Stimulated activated CD4-positive, alpha-beta T cell treated with anti-CD3 and anti-CD28 coated beads, Interleukin-2, amount 100 ng/mL, for 4 hours (primary cell): Measurements from ENCODE around the gene C12orf75.
"Not testable (repeated sequence)": the region's sequence is repeated elsewhere in the genome, so short reads cannot be mapped to it uniquely, and the experiment has no call there.

Experiments
- DNase-seq: peaks from one replicate; pipeline ENCODE4 v3.0.0-alpha.2; 2020; ENCODE audit warnings: low read depth

The C12orf75 gene

DNA sequence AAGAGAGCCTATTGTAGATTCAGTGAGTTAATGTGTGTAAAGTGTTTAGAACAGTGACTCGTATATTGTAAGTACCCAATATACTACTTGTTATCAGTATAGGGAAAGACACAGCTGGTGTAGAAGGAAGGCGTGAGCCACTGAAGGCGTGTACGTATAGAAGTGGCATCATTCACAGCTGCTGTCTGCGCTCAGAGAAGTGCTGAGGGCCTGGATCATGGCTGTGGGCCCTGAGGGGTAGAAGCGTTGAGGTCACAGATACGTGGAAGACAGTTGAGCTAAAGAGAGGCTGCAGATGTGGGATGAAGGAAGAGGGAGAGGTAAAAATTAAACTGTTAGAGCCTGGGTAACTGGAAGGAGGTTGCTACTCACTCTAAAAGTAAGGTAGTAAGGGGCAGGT, 5.9 kb downstream of the C12orf75 start:
- no peak for DNase-seq

- DNase-seq, result no peak
These were observed 6.9 kb downstream of the C12orf75 start for GRCh38 chr12:105337391-105337790.

DNA sequence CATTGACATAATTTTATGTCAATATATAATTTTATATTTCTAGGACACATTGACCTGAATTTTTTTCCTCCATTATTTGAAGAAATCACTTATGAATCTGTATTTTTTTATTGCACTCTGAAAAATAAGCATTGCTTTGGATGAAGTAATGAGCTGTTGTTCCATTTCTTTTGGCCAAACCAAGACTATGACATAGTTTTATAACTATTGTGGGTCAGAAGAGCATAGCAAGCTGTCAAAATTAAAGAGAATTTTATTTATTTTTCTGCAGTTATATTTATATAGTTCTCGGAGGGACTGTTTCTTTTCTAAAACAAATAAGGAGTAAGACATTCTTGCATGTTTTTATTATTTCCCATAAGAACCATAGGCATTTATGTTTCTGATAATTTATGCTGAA, 8.5 kb downstream of the C12orf75 start:
- DNase-seq, result no peak

DNA sequence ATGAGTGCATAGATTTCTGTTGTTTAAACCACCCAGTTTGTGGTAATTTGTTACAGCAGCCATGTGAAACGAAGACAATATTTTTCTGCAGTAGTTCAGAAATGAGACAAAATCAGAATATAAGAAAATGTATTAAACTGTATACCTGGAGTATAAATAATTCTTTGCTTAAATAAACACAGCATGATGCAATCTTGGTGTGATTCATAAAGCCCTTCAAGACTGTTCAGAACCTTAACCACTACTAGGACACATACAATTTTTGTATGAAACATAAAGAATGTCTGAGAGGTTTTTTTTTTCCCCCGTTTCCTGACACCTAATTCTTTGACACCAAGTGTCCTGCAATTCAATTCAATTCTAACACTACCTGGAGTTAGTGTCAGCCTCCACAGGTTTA, 10.5 kb downstream of the C12orf75 start:
- DNase-seq, result no peak

DNA sequence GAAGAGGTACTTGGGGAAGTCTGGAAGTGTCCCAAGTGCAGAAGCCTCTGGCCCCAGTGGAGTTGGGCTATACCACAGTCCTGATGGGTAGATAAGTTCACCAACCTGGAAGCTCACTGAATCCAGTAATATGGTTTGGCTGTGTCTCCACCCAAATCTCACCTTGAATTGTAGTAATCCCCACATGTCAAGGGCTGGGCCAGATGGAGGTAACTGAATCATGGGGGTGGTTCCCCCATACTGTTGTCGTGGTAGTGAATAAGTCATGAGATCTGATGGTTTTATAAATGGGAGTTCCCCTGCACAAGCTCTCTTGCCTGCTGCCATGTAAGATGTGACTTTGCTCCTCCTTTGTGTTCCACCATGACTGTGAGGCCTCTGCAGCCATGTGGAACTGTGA, 11.1 kb downstream of the C12orf75 start:
- DNase-seq, result not testable (repeated sequence)

DNA sequence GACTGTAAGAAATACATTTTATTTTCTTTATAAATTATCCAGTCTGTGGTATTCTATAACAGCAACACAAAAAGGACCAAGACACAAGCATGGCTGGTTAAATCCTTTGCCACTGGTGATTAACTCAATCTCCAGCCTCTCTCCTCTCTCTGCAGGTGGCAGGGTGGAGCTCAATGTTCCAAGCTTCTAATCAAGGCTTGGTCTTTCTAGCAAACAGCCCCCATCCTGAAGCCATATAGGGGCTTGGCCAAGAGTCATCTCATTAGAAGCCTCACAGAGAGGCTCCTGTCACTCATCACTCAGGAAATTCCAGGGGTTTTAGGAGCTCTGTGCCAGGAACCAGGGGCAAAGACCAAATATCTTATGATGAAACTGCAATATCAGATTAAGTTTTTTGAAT, 12.0 kb downstream of the C12orf75 start:
- DNase-seq, result no peak

DNA sequence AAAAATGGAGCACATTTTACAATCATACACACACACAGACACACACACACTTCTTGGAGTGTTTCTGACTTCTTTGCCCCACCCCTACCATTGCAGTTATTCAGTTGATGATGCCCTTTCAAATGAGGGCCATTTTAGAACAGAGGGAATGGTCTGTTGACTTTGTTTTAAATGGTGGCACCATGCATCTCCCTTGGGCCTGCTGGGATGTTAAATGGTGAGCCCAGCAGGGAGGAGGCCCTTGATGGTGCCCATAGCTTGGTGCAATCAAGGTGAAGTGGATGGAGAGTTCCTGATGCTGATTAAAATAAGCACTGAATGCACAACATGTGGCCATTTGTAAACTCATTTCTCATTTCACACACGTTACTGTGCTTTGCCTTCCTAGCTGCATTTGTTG, 13.3 kb downstream of the C12orf75 start:
- DNase-seq, result no peak

DNA sequence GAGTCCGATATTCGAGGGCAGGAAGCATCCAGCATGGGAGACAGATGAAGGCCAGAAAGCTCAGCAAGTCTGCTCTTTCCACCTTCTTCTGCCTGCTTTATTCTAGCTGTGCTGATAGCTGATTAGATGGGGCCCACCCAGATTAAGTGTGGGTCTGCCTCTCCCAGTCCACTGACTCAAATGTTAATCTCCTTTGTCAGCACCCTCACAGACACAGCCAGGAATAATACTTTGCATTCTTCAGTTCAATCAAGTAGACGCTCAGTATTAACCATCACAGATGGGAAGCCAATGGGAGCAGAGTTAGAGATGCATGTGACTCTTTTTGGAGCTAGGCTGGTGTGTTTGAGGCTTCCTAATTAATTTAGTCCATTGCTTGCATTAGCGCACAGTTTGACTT, 17.0 kb downstream of the C12orf75 start:
- DNase-seq, result no peak

DNA sequence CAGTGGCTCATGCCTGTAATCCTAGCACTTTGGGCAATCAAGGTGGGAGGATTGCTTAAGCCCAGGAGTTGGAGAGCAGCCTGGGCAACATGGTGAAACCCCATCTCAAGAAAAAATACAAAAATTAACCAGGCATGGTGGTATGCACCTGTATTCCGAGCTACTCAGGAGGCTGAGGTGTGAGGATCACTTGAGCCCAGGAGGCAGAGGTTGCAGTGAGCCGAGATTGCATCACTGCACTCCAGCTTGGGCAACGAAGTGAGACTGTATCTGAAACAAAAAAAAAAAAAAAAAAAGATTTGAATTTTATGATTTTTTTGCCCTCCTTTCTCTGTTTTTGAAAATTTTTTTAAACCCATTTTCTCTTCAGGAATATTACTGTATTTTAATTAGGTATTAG, 17.7 kb downstream of the C12orf75 start:
- no peak for DNase-seq

DNA sequence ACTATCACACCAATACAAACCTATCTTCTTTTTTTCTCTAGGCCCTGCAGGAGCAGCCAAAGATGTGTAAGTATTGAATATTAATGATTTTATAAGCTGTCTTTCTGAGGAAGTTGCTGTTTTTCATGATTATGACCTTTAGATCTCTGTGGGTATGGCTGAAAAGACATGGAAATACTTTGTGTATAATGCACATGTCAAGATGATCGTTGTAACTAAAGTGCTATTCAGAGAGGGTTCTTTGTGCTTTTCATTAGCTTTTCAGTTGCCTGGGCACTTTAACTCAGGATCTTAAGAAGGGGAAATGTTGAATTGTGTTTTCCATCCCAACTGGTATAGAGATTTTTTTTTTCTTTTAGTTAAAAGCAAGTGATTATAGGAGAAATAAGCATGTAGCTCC, 18.1 kb downstream of the C12orf75 start:
- DNase-seq, result no peak

- no peak for DNase-seq
These were observed 18.6 kb downstream of the C12orf75 start for GRCh38 chr12:105349138-105349537.

DNA sequence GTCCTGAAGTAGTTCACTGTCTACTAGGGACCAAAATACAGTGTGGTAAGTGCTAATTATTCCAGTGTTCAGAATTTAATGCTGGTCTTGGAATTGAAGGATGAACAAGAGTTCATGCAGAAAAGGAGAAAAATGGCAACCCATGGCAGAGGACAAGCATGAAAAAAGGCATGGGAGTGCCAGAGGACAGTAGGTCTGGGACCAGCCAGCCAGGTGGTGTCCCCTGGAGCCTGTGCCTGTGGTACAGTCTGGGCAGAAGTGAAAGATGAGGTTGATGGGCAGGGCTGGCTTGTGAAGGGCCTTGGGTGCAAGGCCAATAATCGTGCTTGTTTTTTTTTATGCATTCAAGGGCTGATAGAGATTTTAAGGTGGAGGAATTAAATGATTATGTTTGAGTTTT, 21.0 kb downstream of the C12orf75 start:
- no peak for DNase-seq

DNA sequence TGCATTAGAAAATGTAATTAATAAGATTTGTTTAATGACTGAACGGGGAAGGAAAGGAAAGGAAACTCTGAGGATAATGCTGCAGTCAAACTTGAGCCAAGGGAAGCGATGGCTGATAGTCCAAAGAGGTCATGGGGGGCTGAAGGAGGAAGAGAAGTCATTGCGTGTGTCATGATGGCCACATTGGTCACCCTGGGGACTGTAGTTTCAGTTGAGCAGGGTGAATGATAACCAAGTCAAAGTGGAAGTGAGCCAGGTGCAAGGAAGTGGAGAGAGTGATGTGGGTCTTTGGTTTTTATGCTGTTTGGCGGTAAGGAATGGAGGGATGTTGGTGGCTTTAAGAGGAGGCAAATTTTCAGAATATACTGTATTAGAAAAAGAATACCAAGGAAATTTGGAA, 21.6 kb downstream of the C12orf75 start:
- no peak for DNase-seq

GRCh38 chr12:105352940-105353635, 22.6 kb downstream of the C12orf75 start:
- no peak for DNase-seq

GRCh38 chr12:105355752-105356151, 25.3 kb downstream of the C12orf75 start:
- DNase-seq, result no peak

- DNase-seq, result no peak
These were observed 26.7 kb downstream of the C12orf75 start for GRCh38 chr12:105357162-105357691.

- no peak for DNase-seq
These were observed 28.3 kb downstream of the C12orf75 start for GRCh38 chr12:105358789-105359188.

DNA sequence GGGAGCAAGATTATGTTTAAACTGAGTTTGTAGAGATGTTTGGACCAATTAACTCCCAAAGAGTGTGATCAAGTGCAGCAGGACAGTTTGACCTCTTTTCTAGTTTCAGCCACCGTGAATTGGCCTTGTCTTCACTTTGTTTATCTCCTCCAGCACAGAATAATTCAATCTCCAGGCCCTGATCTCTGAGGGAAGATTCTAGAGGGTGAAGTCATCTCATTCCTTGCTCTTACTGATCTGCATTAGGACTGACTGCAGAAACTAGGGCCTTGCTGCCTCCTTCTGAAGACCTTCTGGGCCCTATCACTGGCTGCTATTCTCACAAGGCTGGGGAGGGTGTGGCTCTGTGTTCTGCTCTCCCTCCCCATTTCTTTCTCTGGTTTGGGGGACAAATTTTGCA, 29.4 kb downstream of the C12orf75 start:
- DNase-seq, result no peak

- DNase-seq, result no peak
These were observed 33.4 kb downstream of the C12orf75 start for GRCh38 chr12:105363890-105364289.

DNA sequence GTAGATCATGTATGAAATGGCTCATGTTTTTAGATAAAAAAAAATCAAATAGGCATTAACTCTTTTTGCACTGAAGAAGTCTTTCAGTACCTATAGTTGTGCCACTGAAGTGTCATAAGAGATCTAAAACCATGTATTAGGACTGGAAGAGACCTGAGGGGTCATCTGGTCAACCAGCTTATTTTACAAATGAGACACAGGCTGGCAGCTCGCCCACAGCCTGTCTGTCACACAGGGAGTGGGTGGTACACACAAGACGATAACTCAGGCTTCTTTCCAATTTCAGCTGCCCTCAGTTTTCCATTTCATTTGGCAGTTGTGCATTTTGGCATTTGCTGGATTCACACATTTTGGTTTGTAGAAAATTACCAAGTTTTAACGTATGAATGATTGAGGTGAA, 34.7 kb downstream of the C12orf75 start:
- no peak for DNase-seq

DNA sequence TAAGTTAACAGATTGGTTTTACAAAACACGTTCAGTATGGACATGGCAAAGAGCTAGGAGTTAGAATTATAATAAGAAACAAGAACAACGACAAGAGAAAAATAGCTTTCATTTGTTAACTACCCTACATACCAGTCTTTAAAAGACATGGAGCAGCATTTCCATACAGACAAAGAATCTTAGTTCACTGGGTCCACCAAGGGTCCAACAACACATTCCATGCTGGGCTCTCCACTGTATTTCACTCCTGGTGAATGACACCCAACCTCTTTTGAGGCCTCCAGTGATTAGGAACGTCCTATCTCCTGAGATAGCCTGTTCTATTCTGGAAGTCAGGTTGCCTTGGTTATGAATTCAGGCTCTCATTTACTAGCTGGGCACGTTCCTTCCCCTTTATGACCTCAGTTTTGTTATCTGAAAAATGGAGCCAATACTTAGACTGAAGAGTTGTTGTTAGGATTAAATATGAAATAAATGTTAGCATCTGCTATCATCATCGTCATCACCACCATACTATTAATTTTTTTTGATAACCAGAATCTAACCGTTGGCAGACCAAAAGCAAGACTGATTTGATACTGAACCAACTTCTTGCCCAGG, 37.7 kb downstream of the C12orf75 start:
- no peak for DNase-seq

GRCh38 chr12:105369014-105369413, 38.5 kb downstream of the C12orf75 start:
- DNase-seq, result no peak

DNA sequence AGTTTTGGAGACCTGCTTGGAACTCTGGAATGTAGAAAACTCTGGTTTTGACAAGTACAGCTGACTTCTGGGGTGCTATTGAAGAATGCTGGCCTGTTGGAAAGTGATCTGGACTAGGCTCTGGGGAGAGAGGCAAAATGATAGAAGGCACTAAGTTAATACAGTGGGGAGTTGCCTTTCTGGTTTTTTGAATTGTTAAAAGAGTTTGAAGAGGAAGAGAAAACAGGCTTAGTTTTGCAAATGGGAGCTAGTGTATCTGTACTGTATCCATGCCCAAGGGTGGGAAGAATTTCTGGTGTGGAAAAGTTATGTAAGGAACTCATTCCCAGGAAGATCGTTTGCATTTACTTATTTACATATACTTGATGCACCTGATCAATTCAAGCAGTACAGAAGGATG, 43.8 kb downstream of the C12orf75 start:
- DNase-seq, result no peak

DNA sequence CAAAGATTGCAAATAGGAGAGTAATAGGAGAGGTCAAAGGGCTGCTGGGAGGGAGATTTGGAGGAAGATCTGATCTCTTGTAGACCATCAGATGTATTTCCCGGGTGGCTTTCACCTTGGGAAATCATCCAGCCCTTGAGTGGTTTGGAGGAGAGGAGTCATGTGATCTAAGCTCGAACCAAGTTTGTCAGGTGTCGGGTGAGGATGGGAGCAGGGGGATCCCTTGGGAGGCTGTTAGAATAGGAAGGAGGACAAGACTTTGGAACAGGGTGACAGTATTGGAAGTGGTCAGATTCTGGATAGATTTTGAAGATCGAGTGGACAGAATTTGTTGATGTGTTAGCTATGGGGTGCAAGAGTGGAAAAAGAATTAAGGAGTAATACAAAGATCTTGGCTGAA, 46.6 kb downstream of the C12orf75 start:
- no peak for DNase-seq
